Mesothelial cell of epicardium (in vitro differentiated cells): Measurements from ENCODE around the gene FAM210A. TPM values are rescaled to one million over a fixed set of nuclear protein-coding genes. Genes with fewer than 3 reads are reported as not detected.

Experiments
- DNase-seq, 2 experiments: peaks; one replicate each; pipeline ENCODE4 v3.0.0; 2021; ENCODE audit warnings: low spot score in 2 of 2; ENCODE audit not compliant: unreplicated experiment in 2 of 2
- H3K27ac Mint-ChIP-seq: 2 replicates; pipeline ENCODE4 v1.8.0; 2021; ENCODE audit warnings: mixed read lengths
- H3K27me3 Mint-ChIP-seq: 2 replicates; pipeline ENCODE4 v1.8.0; 2021; ENCODE audit warnings: low read depth, mixed read lengths
- H3K36me3 Mint-ChIP-seq: 2 replicates; pipeline ENCODE4 v1.8.0; 2021; ENCODE audit warnings: mixed read lengths
- H3K4me1 Mint-ChIP-seq: 2 replicates; pipeline ENCODE4 v1.8.0; 2021; ENCODE audit warnings: mixed read lengths
- H3K4me3 Mint-ChIP-seq: 2 replicates; pipeline ENCODE4 v1.8.0; 2021; ENCODE audit warnings: mild to moderate bottlenecking, moderate library complexity, mixed read lengths
- H3K9me3 Mint-ChIP-seq: 2 replicates; pipeline ENCODE4 v1.8.0; 2021; ENCODE audit warnings: mixed read lengths
- total RNA-seq: library from RNA; stranded (reverse); gene quantifications from 3 replicates; pipeline ENCODE4 v1.2.1, GENCODE V29; 2021
- TF ChIP-seq, protein P1 (sequence below): fragments of 200-600 bp; sonication (generic); IDR thresholded peaks from one replicate; pipeline ENCODE4 v1.5.0; 2021; ENCODE audit warnings: antibody characterized with exemption; ENCODE audit not compliant: unreplicated experiment

FAM210A gene
- total RNA-seq, 1 donor from 2014 or later = 16.6 TPM

DNA sequence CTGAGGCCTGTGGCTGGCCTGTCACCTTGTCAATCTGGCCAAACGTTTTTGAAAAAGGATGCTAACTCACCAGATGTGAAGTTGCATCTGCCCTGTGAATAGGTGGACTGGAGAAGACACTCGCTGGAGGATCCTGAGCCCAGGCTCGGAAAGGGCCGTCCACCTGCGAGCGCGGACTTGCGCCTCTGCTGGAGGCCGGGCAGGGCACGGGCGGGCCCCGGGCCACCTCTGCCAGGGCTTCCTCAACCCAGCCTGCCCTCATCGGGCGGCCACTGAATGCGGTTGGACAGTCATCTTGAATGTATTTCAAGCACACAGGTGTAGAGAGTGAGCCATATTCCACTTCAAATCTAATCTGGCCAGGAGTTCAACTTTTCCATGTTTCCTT lies 83.9 kb downstream of the FAM210A start:
- no peak for DNase-seq
- H3K9me3 Mint-ChIP-seq = peaks cover 6% of the 10 kb centered on the region
- peaks cover 2% of the 10 kb centered on the region for H3K4me1 Mint-ChIP-seq
- H3K36me3 Mint-ChIP-seq = peaks cover 4% of the 10 kb centered on the region
- H3K4me3 Mint-ChIP-seq = no peak overlapping the region
- no peak overlapping the region for H3K27ac Mint-ChIP-seq
- TF ChIP-seq, protein P1, sequence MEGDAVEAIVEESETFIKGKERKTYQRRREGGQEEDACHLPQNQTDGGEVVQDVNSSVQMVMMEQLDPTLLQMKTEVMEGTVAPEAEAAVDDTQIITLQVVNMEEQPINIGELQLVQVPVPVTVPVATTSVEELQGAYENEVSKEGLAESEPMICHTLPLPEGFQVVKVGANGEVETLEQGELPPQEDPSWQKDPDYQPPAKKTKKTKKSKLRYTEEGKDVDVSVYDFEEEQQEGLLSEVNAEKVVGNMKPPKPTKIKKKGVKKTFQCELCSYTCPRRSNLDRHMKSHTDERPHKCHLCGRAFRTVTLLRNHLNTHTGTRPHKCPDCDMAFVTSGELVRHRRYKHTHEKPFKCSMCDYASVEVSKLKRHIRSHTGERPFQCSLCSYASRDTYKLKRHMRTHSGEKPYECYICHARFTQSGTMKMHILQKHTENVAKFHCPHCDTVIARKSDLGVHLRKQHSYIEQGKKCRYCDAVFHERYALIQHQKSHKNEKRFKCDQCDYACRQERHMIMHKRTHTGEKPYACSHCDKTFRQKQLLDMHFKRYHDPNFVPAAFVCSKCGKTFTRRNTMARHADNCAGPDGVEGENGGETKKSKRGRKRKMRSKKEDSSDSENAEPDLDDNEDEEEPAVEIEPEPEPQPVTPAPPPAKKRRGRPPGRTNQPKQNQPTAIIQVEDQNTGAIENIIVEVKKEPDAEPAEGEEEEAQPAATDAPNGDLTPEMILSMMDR = no peak
- H3K27me3 Mint-ChIP-seq = no peaks in the 10 kb centered on the region

DNA sequence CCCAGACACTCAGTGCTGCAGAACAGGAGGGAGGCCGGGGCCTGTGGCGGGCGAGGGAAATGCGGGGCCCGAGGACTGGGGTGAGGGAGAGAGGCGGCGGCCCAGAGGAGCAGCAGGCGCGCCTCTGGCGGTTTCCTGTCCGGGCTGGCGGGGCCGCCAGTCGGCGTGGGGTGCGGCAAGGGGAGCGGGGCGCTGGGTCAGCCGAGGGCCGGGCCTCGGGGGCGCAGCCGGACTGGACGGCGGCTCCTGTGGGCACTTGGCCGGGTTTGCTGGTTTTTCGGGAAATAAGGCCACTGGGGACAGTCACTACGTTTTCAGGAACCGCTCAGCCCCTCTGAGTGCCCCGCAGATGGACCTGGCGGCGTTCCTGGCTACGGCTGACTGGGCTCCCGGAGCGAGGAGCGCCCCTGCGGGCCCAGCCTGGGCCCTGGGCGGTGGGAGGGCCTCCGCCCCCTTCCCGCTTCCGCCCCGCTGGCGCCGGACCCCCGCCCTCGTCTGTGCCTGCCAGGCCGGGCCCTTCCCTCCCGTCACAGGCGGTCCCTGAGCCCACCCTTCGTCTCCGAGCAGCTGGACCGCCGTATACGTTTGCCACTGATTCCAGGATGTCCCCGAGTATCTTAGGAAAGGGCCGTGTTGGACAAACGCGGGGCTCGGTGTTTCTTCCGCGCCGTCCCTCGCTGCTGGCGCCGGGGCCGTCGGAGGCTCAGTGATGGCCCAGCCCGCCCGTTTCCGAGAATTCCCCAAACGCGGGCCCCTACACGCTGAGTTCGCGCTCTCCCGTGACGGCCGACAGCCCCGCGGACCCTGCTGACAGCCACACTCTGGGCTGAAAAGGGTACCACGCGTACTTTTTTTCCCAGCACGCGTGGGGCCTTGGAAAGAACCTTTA lies 84.6 kb downstream of the FAM210A start:
- DNase-seq = no peak
- Mint-ChIP-seq H3K27me3 (no peaks in the 10 kb centered on the region), H3K4me3 (no peak overlapping the region)

DNA sequence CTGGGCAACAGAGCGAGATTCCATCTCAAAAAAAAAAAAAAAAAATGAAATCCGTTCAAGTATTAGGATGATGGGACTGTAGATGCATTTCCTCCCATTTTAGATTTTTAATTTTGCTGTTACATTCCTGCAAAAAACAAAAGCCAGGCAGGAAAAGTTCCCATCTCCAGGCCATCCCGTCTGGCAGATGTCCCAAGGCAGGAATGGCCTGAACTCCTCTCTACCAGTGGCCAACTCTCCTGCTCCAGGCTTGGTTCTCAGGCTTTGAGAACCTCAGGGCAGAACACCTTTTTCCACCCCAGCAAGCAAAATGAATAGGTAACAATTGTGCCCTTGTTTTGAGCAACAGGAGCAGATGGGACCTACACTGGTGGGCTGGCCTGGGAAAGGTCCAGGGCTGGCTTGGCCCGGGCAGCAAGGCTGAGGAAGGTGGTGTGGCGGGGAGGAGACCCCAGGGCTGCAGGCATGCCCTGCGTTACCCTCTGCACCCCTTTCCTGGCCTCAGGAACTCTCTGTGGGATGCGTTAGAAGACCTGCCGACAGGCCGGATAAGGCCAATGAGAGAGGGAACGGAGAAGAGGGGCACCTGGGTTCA lies 86.0 kb downstream of the FAM210A start:
- no peak for DNase-seq
- H3K4me3 Mint-ChIP-seq = no peak overlapping the region
- H3K9me3 Mint-ChIP-seq = peaks cover 6% of the 10 kb centered on the region
- TF ChIP-seq, protein P1 = no peak
- peaks cover 4% of the 10 kb centered on the region for H3K36me3 Mint-ChIP-seq
- no peaks in the 10 kb centered on the region for H3K27me3 Mint-ChIP-seq
- no peak overlapping the region for H3K27ac Mint-ChIP-seq
- no peaks in the 10 kb centered on the region for H3K4me1 Mint-ChIP-seq

More for the DNA sequence above, 84.6 kb downstream of the FAM210A start:
- no peaks in the 10 kb centered on the region for H3K4me1 Mint-ChIP-seq
- peaks cover 4% of the 10 kb centered on the region for H3K36me3 Mint-ChIP-seq
- no peak overlapping the region for H3K27ac Mint-ChIP-seq
- H3K9me3 Mint-ChIP-seq = peaks cover 6% of the 10 kb centered on the region
- TF ChIP-seq, protein P1 = no peak

DNA sequence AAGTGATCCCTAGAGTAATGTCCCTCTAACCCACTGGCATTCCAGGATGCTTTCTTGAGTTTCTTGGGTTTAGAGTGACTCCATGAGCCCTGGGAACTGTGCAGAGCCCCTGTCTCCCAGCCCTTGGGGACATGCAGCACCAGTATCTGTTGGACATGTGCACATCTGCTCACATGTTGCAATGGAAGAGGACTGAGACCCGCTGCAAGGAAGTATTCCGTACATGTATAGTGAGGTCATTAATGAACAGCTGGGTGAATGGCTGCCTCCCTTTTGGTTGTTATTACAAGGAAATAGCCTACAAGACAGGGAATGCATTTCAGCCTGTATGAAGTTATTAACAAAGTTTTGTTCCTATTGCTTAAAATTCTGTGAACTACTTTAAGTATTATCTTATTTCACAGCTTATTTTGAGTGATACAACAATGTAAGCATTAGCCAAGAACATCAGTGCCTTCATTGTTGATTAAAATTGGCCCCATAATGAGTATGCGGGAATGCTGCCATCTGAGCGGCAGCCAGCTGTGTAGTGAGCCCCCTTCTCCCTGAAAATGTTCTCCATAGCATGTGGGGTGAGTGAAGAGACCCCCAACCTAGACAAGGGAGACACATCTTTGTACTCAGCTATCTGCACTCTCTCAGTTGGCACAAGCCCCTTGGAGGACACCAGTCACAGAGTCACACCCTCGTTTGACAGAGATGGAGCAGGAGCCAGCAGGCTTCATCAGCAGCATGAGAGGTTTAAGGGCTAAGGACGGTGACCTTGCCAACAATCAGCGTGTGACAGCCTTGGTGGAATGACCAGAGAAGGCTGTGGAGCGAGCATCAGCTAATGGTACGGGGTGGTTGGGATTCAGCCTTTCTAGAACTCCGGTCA lies 87.4 kb downstream of the FAM210A start:
- Mint-ChIP-seq H3K4me3 (no peak overlapping the region), H3K4me1 (no peaks in the 10 kb centered on the region), H3K27ac (no peak overlapping the region), H3K36me3 (peaks cover 4% of the 10 kb centered on the region), H3K9me3 (peaks cover 10% of the 10 kb centered on the region), H3K27me3 (no peaks in the 10 kb centered on the region)
- TF ChIP-seq, protein P1 = no peak
- DNase-seq = no peak

DNA sequence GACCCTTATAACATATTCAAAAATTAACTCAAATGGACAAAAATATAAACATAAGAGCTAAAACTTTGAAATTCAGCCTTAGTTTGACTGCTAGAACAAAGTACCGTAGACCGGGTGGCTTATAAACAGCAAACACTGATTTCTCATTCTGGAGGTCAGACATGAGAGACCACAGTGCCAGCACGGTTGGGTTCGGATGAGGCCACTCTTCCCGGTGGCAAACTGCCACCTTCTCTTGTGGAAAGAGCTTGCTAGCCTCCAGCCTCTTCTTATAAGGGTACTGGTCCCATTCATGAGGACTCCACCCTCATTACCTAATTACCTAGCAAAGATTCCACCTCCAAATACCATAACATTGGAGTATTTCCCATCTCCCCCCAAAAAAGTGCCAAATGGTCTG lies 91.3 kb downstream of the FAM210A start:
- H3K36me3 Mint-ChIP-seq = no peaks in the 10 kb centered on the region
- no peak overlapping the region for H3K4me3 Mint-ChIP-seq
- H3K27me3 Mint-ChIP-seq = no peaks in the 10 kb centered on the region
- DNase-seq = no peak
- peaks cover 1% of the 10 kb centered on the region for H3K4me1 Mint-ChIP-seq
- no peak overlapping the region for H3K27ac Mint-ChIP-seq
- H3K9me3 Mint-ChIP-seq = peaks cover 6% of the 10 kb centered on the region
- TF ChIP-seq, protein P1 = no peak
